ENCODE results near the gene PAPSS2. TPM values are rescaled to one million over a fixed set of nuclear protein-coding genes. Genes with fewer than 3 reads are reported as not detected.

PAPSS2 gene
- total RNA-seq, 1 donor, result 96.9 TPM

- no peak overlapping the region for H3K4me3 ChIP-seq (ENCODE audit: low read depth, low read length)
- no peak for DNase-seq (ENCODE audit: low read depth)
- TF ChIP-seq CTCF (IDR thresholded peaks at IDR 0.05; ENCODE audit: insufficient read depth, low read length), result no peak
Measured at GRCh38 chr10:87632454-87632853, 27.2 kb upstream of the PAPSS2 start.

GRCh38 chr10:87634311-87634710, 25.4 kb upstream of the PAPSS2 start:
- no peak overlapping the region for H3K4me3 ChIP-seq (ENCODE audit: low read depth, low read length)
- TF ChIP-seq CTCF (IDR thresholded peaks at IDR 0.05; ENCODE audit: insufficient read depth, low read length), result no peak
- no peak for DNase-seq (ENCODE audit: low read depth)

- no peak overlapping the region for H3K4me3 ChIP-seq (ENCODE audit: low read depth, low read length)
- peak; percentile 63 for DNase-seq (ENCODE audit: low read depth)
- TF ChIP-seq CTCF (IDR thresholded peaks at IDR 0.05; ENCODE audit: insufficient read depth, low read length), result no peak
Measured at GRCh38 chr10:87635498-87636312, 24.0 kb upstream of the PAPSS2 start.

GRCh38 chr10:87636313-87636915, 23.3 kb upstream of the PAPSS2 start:
- H3K4me3 ChIP-seq (ENCODE audit: low read depth, low read length), result no peak overlapping the region
- no peak for TF ChIP-seq CTCF (IDR thresholded peaks at IDR 0.05; ENCODE audit: insufficient read depth, low read length)
- DNase-seq (ENCODE audit: low read depth), result no peak

- H3K4me3 ChIP-seq (ENCODE audit: low read depth, low read length), result no peak overlapping the region
- DNase-seq (ENCODE audit: low read depth), result no peak
- TF ChIP-seq CTCF (IDR thresholded peaks at IDR 0.05; ENCODE audit: insufficient read depth, low read length), result no peak
Measured at GRCh38 chr10:87639493-87639892, 20.2 kb upstream of the PAPSS2 start.

- TF ChIP-seq CTCF (IDR thresholded peaks at IDR 0.05; ENCODE audit: insufficient read depth, low read length), result no peak
- no peak for DNase-seq (ENCODE audit: low read depth)
- H3K4me3 ChIP-seq (ENCODE audit: low read depth, low read length), result no peak overlapping the region
Measured at GRCh38 chr10:87640043-87640442, 19.6 kb upstream of the PAPSS2 start.

Data from fibroblast of the aortic adventitia (primary cell).